CD4-positive, alpha-beta T cell treated with Interleukin-15 for 1 hour (primary cell): ENCODE measurements around the gene GALNT3.
A peak's percentile ranks its signal among the peaks of the same experiment; 100 is the strongest.

Source experiments
- DNase-seq: peaks from one replicate; pipeline ENCODE4 v3.0.0-alpha.2; 2020

Gene GALNT3

DNA sequence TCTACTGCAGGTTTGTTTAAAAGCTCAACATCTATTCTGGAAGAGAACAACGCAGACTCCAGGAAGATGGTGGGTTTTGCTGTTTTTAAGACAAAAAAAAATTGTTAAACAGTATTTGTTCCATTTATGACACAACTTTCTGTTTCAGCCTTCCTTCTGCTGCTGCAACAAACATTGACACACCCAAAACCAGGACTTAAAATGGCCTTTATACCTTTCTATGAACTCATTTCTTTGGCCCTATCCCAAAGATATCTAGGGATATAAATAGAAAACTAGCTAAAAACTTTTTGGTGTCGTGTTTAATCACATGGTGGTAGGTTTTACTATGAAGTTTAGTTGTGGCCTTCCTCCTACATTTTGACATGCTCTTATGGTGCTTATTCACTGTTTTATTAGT is 964 bp upstream of the GALNT3 start:
- DNase-seq, result no peak

GRCh38 chr2:165794536-165794928 is 485 bp upstream of the GALNT3 start:
- DNase-seq, result peak; percentile 73

GRCh38 chr2:165793161-165793778 is 777 bp downstream of the GALNT3 start:
- DNase-seq, result no peak

- DNase-seq, result no peak
These were observed 2.0 kb downstream of the GALNT3 start for GRCh38 chr2:165792104-165792454.

GRCh38 chr2:165791421-165792103 is 2.5 kb downstream of the GALNT3 start:
- no peak for DNase-seq

DNA sequence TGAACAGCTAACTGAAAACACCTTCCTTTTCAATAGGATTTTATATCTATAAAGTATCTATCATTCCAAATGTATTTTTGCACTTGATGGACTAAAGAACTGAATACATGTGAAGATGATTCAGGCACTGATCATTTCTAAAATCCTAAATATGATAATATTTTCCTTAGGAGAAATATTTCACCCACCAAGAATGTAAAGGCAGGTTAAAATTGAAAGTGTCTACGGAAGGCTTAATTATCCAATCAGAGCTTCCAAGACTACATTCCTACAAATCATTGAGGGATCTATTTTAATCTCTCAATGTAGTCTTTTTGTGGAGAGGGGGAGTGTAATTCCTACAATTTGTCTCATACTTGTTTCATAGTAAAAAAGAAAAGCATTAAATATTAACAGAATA is 3.6 kb downstream of the GALNT3 start:
- DNase-seq, result no peak

- no peak for DNase-seq
These were observed 6.7 kb downstream of the GALNT3 start for GRCh38 chr2:165787334-165787733.

GRCh38 chr2:165779706-165780105 is 14.3 kb downstream of the GALNT3 start:
- no peak for DNase-seq

- DNase-seq, result no peak
These were observed 15.2 kb downstream of the GALNT3 start for GRCh38 chr2:165778653-165779451.

DNA sequence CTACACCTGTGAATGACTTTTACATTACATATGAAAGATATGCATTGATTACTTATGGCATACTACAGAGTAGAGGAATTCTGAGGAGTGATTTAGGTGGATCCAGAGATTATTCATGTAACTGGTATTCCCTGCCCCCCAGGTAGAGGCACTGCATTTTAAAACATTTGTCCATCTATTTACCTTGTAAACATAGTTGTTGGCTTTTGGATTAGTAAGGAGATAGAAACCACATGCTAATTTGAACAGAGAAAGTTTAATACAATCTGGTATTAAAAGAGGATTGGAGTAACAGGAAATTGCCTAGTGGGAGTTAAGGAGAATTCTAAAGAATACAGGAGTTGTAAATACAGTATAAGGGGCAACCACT is 15.9 kb downstream of the GALNT3 start:
- no peak for DNase-seq

DNA sequence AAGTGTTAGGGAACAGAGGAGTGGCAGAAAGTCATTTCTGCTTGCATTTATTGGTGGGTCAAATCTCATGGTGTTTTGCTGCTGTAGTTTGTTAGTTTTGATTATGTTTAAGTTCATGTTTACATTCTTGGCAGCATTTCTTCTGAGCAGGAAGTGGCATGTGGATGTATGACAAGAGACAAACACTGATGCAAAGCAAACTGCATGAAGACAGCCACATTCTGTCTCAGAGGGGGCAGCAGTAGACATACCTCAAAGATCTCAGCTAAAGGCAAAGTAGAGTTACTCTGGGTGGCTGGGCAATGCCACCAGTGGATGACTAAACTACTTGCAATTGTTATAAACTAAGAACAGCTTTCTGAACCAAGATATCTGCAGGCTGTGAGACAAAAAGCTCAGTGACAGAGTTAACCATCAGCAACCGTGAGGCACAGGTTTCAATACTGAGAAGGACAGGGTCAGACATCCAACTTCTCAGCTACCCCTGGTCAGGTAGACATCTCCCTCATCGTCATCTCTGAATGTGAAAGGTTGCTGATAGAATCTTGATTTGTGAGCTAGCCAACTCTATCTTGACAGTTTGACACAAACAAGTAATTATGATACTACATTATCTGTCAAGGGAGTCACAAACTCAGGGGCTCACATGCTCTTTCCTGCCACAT is 16.4 kb downstream of the GALNT3 start:
- DNase-seq, result no peak

DNA sequence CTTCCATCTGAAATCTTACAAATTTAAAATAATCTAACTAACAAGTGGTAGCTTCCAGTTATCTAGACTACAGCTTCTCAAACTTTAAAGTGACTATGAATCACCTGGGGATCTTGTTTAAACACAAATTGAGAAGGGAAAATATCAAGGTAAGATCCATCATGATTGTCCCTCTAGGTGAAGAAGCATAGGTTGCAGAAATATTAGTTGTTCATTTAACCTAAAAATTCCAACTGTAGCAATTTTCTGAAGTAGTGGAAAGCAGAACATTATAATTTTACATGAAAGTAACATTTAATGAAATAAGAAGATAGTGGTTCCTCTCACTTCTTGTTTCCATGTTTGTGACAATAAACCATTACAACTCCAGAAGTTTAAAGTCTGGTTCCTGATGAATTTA is 17.3 kb downstream of the GALNT3 start:
- no peak for DNase-seq

DNA sequence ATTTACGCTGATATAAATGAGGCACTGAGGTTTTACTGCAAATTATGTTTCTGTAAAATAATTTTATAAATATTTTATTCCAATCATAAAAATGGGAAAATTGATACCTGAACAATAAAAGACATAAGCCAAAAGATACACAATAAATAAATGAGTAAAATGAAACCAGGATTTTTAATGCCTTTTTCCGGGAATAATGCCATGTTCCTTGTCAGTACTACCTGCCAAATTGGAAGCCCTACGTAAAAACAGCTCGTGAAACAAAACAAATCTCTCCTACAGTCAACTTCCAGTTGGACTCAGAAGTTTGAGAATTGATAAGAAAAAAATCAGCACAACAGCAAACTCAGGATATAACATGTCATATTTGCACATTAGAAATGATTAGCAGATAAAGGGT is 18.0 kb downstream of the GALNT3 start:
- no peak for DNase-seq

DNA sequence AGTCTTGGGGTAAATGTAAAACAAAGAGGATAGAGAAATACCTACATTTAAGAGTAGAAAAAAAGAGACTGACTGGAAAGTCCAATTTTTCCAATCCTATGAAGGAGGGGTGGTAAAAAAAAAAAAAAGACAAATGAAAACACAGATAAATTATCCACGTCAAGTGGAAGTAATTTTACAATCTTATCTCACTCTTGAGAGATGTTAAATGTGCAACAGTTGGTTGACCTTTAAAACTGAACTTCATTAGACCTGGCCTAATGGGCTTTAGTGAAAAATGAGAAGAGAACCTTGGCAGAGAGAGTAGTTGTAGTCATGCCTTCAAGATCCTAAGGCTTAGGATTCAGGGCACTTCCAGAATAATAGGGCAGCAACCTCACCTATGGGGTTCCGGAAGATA is 20.4 kb downstream of the GALNT3 start:
- no peak for DNase-seq

GRCh38 chr2:165772183-165772582 is 21.9 kb downstream of the GALNT3 start:
- DNase-seq, result no peak

GRCh38 chr2:165766326-165766927 is 27.6 kb downstream of the GALNT3 start:
- DNase-seq, result no peak

DNA sequence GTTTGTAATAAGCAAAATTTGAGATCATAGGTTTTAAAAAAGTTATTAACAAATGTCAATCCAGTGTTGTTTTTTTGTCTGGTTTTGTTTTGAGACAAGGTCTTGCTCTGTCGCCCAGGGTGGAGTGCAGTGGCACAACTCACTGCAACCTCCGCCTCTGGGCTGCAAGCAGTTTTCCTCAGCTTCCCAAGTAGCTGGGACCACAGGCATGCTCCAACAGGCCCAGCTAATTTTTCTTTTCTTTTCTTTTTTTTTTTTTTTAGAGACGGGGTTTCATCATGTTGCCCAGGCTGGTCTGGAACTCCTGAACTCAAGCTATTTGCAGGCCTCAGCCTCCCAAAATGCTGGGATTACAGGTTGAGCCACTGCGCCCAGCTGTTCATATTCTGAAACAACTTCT is 31.3 kb downstream of the GALNT3 start:
- no peak for DNase-seq

GRCh38 chr2:165757906-165758675 is 36.0 kb downstream of the GALNT3 start:
- no peak for DNase-seq

- no peak for DNase-seq
These were observed 47.5 kb downstream of the GALNT3 start for GRCh38 chr2:165746501-165746900.

- DNase-seq, result no peak
These were observed 48.1 kb downstream of the GALNT3 start for GRCh38 chr2:165745916-165746315.

- DNase-seq, result no peak
These were observed 50.6 kb downstream of the GALNT3 start for GRCh38 chr2:165743442-165743841.

DNA sequence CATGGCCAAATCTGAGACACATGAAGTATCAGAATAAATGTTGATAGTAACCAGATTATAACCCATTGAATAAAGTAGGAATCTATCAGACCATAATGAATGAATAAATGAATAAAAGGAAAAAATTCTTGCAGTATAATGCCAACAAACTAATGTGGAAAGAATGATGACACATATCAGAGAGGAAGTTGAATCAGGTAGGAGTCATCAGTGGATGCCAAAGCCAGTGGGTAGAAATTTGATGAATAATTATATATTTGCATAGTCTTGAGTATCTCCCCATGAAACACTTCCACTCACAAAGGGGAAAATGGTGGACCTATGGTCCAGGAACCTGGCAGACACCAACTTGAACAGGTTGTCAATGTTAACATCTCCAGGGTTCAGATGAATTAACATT is 68.6 kb downstream of the GALNT3 start:
- no peak for DNase-seq

GRCh38 chr2:165720511-165720910 is 73.5 kb downstream of the GALNT3 start:
- DNase-seq, result no peak
